NCI-H1417 treated with DMSO at 0.1 percent for 48 hours (cell line): Measurements from ENCODE around the gene MYOM1.
A peak's percentile ranks its signal among the peaks of the same experiment; 100 is the strongest.
"Not testable (repeated sequence)": the region's sequence is repeated elsewhere in the genome, so short reads cannot be mapped to it uniquely, and the experiment has no call there.

Experiments used
- DNase-seq: peaks from one replicate; lab custom pipeline; 2025; lab: John Stamatoyannopoulos, UW

Gene MYOM1

DNA sequence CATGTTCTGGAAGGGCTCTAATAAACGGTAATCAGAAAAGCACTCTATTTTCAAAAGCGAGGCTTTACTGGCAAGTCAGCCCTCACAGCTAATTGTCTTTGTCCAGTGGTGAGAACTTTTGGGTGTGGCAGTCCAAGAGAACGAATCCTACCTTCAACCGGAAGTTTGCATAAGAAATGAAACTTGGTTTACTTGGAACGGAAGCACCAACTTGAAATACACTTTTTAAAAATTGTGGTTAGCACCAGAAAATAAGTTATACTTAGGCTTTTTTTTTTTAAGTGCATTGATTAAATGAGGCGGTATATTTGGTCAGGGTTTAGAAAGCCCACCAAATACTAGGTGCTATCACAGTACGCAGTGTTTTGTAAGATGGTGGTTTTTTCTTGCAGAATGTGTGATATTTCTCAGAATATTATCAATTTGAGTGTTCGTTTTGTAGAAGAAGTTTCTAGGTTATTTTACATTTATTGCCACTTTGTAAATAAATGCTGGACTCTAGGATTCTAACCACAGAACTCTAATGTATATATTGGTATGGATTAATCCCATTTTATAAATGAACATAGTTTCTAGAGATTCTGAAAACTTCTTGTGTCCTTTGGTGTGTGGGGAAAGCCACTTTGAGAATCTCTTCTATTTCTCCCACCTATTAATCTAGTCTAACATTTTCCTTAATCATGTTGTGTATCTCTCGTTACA lies 29.0 kb upstream of the MYOM1 start:
- DNase-seq, result no peak

DNA sequence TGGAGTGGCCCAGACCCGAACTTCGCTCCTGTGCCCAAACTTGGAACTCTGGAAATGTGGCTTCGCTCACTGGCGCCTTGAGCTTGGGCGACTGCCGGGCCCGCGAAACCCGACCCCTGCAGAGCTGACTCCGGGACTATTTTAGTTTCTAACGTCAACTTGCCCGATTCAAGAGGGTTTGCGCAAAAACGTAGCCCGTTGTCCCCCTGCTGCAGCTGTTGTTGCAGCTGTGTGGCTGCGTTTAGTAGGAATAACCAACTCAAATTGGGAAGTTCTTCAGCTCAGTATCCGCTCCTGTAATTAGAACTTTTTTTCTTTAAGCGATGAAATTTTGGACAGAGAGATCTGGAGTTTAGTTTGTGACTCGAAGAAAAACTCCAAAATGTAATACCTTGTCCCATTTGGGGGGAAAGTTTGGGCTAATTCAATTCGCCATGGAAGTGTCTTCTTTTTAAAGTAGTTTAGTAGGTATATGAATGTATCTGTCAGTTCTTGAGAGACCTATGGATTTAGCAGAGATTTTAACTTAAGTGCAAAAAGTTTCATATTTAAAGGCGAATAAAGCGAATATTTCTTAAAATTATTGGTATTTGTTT lies 28.4 kb upstream of the MYOM1 start:
- DNase-seq, result no peak

DNA sequence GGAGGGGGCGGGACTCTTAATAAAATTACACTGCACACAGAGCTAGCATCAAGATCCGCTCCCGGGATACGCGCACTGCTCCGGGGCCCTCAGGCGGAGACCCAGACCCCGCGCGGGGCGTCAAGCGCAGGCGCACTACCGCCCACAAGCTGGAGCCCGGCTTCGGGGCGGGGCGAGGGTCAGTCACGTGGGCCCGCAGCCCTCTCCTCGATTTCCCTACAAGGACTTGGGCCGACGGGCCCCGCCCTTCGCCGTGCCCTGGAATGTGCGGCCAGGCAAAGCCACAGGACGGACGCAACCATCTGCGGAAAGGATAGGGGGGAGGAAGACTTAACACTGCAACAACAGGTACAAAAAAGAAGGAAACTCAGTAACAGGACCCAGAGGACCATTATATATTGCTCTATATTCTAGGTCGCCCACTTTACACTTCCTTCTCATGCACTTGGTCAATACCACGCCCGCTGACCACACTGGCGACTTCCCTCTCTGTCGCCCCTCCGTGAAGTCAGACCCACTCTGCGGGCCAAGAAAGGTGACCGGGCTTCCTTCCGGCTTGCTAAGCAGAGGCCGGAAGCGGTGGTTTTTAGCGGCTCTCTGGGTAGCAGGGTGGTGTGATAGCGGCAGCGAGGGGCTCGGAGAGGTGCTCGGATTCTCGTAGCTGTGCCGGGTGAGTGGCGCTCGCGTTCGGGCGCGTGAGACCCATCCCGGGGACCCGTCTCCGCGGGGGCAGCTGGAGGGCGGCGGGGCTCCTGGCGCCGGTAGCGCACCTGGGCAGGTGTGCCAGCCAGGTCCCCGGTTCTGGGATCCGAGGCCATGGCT lies 27.7 kb upstream of the MYOM1 start, which contains the start of gene MYL12A:
Gene MYL12A (plus strand): TSS at position 562 of the 822 bp plus-strand sequence. CDS start 5,447 bp downstream, outside the sequence.
- DNase-seq, result peak; percentile 90

DNA sequence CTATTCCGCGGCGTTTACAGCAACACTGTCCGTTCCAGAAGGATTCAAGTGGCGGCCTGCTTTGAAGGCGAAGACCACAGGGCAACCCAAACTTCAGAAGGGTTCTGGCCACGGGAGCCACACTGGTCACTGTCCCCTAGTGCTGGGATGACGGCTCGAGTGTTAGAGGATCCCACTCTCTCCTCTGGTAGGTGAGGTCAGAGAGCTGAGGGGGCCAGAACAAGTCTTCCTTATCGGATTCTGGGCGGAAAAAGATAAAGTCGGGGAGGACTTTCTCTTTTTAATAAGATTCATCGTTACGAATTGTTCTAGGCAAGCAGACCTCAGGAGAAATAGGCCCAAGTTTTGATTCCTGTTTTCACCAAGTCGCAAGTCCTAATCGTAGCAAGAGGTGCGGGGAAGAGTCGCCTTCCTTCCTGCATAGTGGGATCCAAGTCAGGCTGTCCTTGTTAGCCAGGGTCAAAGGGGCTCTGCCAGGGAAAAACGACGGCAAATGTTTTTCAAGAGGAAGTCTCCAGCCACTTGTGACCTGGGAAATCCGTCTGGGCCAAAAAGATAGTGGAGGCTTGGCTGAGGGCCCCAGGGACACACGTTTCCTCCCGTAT lies 27.0 kb upstream of the MYOM1 start:
- no peak for DNase-seq

DNA sequence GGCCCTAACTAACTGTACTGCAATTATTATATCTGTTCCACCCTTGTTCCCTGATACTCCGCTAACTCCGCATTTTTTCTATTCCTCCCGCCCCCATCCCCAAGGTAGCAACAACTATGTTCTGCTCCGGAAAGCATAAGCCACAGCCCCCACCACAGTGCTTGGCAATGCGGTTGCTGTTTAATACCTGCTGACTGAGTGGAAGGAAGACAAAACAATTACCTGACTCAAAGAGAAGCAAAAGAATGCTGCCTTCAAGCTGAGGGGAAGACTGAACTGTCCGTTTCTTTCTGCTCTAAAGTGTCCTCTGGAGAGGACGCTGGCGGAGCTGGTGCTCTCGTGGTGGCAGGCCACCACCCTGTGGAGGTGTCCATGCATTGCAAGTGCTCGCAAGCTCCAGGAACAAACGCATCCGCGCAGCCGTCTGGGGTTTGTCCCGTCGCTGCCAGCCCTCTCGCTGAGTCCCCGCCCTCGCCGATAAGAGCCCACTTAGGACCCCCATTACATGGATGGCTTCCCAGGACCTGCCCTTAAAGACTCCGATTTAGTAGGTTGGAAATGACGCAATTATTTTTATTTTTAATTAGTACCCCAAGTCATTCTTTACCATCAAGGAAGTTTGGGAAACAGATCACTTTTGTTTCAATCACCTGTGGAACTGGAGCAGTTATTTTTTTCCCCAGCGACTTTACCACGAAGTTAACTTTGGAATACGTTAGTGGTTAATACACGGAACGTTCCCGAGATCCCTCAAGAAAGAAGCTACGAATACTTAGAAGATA lies 26.3 kb upstream of the MYOM1 start:
- DNase-seq, result peak; percentile 22

DNA sequence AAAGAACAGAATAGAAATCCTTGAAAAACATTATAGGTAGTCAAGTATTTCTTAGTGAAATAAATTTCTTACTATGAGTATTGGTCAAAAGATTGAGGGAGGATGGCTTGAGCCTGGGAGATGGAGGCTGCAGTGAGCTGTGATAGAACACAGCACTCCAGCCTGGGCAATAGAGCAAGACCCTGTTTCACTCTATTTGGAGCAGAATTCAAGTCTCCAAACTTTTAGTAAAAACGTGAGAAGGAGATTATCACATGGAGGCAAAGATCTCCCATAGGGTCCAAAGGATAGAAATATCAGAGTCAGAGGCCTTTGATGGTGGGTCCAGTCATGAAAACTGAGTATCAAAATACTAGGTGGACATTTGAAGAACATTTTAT lies 25.4 kb upstream of the MYOM1 start:
- DNase-seq, result no peak

DNA sequence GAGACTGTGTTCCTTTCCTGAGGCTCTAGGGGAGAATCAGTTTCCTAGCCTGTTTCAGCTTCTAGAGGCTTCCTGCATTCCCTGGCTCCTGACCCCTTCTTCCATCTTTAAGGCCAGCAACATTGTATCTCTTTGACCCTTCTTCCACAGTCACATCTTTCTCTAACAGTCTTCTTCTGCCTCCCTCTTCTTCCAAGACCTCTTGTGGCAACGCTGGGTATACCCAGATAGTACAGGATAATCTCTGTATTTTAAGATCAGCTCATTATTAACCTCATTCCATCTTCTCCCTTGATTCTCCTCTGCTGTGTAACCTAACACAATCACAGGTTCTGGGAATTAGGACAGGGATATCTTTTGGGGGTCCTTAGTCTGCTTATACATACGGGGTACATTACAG lies 19.0 kb upstream of the MYOM1 start:
- DNase-seq, result no peak

DNA sequence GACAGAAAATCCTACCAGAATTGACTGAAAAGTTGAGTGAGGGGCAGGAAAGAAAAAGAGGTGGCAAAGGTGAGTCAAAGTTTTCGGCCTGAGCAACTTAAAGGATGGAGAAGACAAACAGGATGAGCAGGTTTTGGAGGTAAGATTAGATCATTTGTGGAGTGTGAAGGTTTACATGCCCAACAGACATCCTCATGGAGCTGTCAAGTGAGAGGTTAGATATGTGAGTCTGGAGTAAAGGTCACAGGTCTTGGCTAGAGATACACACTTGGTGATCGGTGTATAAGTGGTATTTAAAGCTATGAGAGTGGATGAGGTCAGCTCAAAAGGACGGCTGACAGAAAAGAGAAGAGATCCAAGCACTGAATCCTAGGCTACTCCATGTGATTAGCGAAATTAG lies 16.7 kb upstream of the MYOM1 start:
- DNase-seq, result no peak

DNA sequence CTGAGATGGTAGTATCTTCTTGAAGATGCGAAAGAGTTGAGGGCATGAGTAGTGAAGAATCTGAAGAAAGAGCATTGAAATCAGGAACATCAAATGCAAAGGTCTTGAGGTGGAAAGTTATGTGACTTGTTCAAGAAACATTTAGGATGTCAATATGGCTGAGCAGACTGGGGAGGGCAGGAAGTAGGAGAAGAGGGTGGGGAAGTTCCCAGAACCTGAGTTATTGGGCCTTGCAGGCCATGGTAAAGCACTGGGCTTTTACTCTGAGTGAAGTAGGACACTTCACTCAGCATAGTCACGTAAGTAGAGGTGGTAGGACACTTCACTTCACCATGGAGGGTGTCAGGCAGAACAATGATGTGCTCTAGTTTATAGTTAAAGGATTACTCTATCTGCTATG lies 16.1 kb upstream of the MYOM1 start:
- DNase-seq, result no peak

DNA sequence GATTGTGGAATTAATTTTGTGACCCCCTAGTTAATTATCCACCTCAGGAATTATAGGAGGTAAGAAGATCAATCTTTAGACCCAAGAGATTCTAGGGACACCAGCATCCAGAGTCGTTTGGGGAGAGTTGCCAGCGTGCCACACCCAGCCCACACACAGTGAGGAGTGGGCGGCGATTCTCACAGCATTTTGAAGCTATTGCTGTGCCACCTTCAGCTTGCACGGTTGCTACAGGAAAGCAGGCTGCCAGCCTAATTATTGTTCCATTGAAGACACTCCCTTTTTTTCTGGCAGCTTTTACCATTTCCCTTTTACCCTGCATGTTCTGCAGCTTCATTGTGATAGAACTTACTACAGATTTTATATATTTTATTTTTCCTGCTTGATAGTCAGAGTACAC lies 14.7 kb upstream of the MYOM1 start:
- no peak for DNase-seq

DNA sequence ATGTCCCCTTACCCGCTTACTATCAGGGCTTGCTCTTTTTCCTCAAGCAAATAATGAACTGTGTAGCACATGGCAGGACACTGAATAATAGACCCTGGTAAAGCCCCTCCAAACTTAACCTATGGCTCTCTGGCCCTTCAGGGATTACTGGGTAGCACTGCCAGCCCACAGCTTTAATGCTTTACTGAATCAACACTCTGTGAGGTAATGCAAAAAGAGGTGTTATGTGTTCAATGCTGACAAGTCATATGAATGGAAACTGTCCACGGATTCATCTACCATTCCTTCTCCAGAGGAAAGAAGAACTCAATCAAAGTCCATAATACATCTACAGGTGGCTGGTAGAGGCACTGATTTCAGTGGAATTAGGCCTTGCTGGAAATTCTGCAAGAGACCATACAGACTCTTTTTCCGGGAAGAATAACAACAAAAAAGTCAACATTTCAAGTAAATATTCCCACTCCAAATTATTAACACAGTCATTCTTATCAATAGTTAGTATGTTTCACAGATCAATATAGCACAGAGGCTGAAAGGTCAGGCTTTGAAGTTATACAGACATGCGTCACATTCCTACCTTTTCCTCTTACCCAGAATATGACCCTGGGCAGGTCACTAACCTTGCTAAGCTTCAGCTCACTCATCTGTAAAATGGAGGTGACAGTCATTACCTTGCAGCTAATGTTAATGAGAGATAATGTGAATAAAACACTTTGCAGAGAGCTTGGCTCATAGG lies 13.8 kb upstream of the MYOM1 start:
- DNase-seq, result no peak

DNA sequence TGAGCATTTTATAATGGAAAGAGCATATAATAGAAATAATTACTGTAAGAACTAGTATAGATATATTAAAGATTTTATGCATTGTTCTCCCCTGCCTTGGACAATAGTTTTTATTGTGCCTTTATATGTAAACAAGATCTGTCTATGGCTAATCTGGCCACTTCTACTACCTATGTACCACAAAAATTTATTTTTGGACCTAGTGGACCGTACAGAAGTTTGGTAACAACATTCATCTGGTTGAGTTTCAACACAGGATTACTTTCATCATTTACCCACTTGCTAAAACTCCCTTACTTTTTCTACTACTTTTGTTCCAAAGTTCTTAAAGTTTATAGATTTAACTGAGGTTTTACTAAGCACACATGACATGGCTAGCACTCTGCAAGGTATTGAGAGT lies 13.2 kb upstream of the MYOM1 start:
- DNase-seq, result no peak

DNA sequence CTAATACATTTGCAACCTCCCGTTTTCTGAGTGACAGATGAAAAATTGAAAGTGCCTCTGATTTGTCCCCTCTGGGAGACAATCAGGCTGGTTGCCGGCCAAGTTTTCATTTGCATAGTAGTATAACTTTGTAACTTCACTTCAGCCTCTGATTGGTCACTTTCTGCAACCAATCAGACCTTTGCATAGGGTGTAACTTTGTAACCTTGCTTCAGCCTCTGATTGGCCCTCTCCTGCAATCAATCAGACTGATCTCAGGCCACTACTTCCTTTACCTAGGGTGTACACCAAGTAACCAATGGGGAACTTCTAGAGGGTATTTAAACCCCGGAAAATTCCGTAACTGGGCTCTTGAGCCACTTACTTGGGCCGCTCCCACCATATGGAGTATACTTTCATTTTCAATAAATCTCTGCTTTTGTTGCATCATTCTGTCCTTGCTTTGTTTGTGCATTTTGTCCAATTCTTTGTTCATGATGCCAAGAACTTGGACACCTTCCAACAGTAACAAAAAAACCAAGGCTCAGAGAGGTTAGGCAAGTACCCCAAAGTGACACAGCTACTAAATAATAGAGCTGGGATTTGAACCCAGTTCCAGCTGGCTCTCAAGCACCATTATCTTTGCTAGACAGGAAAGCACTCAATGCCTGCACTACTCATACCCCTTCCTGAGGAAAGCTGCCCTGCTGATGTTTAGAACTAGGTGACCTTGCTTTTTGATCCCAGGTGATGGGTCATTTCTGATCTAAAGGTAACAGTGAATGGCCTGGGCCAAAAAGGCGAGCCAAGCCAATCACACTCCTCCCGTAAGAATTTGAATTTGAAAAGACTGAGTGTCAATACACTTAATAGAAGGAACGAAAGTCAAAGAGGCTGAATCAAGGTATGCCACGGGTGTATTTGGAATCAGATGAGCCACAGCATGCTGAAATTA lies 10.9 kb upstream of the MYOM1 start:
- DNase-seq, result no peak

DNA sequence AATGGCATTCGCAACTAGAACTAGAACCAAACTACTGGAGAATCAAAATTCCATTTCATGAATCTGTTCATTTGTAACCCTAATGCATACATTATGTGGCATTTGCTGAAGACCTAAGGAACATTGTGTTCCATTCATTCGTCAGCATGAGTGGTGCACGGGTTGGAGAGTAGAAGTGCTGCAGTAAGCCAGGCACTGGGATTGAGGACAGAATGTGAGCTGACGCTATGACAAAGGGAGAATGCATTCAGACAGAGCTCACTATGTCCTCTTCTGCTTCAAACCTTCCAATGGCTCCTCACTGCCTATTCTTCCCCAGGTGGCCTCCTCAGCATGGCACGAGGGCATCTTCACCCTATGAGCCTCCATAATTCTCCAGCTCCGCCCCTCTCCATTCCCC lies 6.3 kb upstream of the MYOM1 start:
- no peak for DNase-seq

DNA sequence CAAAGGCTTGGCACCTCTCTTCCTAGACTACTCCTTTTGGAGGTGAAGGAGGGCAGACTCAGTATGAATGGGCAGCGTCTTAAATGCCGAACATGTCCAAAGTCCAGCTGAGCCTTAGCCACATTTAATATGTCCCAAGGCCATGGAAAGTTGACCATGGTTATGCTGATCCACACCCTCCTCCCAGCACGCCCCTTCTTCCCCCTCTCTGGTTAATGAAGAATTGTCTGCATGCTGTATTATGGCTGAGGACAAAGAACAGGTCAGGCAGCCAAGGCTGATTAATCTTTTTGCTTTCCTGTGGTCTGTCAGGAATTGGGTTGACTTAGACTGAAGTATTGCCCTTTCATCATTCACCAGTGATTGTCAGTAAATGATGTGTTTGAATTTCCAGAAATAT lies 5.8 kb upstream of the MYOM1 start:
- no peak for DNase-seq

DNA sequence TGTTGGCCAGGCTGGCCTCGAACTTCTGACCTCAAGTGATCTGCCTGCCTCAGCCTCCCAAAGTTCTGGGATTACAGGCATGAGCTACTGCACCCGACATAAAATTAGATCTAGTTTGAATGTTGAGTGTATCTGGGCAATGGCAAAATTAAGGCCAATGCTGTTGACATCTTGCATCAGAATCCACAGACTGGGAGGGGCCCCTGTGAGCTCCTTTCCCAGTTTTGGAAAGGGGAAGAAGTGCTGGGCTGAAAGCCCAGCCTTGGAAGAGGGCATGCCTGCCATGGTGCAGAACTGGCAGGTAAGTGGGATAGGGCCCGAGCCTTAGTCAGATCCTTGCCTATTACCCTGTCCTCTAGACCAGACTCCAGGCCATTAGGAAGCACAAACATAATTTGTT lies 4.5 kb upstream of the MYOM1 start:
- DNase-seq, result no peak

DNA sequence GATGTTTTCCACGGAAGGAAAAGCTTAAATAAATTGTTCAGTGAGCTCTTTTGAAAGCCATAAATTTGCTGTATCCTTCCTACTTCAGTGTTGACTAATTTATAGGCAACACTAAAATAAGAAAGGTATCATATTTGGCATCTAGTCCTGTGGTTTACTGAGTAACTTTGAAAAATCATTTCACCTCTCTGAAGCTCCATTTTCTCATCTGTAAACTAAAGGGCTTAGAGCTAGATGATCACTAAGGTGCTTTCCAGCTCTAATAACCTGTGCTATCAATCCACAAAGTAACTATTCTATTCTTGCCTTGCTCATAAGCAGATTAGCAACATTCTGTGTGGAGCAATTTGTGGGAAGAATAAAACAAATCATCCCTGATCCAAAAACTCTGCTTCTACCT lies 3.6 kb upstream of the MYOM1 start:
- DNase-seq, result no peak

DNA sequence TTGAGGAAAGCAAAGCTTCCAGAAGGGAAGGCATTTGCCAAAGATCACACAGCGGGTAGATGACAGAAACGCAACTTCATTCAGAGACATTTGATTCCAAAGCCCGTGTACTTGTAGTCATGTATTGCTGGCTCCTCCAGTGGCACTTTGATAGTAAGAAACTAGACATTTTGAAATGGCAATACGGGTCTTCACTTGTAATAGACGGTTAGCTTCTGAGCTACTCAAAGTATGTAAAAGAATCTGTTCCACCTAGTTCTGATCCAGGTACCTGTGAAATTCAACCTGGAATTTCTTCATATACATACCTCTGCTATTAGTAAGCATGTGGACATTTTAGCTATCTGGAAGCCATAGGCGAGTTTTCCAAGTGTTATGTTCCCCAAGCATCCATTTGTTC lies 1.7 kb upstream of the MYOM1 start:
- no peak for DNase-seq

DNA sequence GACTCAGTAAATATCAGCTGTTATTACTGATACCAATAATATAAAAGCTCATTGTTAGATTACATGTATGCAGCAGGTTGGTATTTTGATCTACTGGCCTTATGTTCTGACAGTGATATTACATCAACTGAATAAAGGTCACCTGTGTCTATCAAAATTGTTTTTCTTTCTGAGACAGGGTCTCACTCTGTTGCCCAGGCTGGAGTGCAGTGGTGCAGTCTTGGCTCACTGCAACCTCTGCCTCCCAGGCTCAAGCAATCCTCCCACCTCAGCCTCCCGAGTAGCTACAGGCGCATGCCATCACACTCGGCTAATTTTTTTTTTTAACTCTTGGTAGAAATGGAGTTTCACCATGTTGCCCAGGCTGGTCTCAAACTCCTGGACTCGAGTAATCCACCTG lies 1.1 kb upstream of the MYOM1 start:
- not testable (repeated sequence) for DNase-seq

DNA sequence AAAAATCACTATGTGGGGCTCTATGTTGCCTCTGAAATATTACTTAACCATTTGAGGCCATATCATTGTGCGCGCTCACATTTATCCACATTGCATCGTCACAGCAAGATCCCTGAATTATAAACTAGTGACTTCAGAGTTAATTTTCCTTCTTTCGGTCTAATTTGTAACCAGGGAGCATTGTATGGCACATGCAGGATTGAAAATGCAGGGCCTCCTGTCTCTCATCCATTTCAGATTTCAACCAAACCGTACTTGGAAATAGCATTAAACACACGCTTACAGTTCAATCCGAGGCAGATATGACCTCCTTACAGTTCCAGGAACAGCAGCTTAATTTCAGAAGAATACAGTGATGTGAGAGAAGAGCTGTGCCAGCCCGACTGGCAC lies 532 bp downstream of the MYOM1 start:
- no peak for DNase-seq
